ENCODE measurements around the gene SCFD2.

Gene SCFD2

DNA sequence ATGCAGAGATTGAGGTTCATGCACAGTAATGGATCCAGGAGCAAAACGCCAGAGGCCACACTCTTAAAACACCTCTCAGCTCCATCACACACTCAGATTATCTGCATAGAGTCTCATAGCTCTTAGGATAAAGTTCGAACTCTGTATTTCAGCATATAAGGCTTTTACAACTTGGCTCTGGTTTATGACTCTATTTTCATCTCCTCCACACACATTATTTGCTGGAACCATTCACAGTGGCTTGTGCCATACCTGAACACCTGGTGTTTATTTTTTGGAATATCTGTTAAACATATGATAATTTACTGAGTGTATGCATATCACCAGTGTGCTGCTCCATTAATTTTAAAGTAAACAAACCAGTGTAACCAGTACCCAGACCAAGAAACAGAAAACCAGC is 476.5 kb downstream of the SCFD2 start:
- TF ChIP-seq, protein P1, sequence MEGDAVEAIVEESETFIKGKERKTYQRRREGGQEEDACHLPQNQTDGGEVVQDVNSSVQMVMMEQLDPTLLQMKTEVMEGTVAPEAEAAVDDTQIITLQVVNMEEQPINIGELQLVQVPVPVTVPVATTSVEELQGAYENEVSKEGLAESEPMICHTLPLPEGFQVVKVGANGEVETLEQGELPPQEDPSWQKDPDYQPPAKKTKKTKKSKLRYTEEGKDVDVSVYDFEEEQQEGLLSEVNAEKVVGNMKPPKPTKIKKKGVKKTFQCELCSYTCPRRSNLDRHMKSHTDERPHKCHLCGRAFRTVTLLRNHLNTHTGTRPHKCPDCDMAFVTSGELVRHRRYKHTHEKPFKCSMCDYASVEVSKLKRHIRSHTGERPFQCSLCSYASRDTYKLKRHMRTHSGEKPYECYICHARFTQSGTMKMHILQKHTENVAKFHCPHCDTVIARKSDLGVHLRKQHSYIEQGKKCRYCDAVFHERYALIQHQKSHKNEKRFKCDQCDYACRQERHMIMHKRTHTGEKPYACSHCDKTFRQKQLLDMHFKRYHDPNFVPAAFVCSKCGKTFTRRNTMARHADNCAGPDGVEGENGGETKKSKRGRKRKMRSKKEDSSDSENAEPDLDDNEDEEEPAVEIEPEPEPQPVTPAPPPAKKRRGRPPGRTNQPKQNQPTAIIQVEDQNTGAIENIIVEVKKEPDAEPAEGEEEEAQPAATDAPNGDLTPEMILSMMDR (IDR thresholded peaks at IDR 0.05; ENCODE audit: low read depth, low read length) = no peak
- no peak overlapping the region for H3K4me3 ChIP-seq (ENCODE audit: low read depth, low read length)

DNA sequence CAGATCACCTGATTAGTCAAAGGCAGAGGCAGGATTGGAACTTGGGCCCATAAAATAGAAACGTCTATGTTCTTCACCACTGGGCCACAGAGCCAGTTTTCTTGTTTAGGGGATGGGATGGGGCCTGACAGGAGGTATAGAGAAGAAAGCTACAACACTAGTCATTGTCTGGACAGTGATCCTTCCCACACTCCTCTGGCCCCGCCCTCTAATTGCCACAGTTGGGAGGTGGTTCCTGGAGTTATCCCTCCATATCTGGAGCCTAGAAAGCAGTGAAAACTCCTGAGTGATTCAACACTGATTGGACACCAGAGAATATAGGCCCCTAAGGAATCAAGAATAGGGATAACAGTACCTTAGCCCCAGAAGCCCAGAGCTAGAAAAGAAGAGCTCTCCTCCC is 480.9 kb downstream of the SCFD2 start:
- H3K4me3 ChIP-seq (ENCODE audit: low read depth, low read length) = no peak overlapping the region
- TF ChIP-seq, protein P1 (IDR thresholded peaks at IDR 0.05; ENCODE audit: low read depth, low read length) = no peak

DNA sequence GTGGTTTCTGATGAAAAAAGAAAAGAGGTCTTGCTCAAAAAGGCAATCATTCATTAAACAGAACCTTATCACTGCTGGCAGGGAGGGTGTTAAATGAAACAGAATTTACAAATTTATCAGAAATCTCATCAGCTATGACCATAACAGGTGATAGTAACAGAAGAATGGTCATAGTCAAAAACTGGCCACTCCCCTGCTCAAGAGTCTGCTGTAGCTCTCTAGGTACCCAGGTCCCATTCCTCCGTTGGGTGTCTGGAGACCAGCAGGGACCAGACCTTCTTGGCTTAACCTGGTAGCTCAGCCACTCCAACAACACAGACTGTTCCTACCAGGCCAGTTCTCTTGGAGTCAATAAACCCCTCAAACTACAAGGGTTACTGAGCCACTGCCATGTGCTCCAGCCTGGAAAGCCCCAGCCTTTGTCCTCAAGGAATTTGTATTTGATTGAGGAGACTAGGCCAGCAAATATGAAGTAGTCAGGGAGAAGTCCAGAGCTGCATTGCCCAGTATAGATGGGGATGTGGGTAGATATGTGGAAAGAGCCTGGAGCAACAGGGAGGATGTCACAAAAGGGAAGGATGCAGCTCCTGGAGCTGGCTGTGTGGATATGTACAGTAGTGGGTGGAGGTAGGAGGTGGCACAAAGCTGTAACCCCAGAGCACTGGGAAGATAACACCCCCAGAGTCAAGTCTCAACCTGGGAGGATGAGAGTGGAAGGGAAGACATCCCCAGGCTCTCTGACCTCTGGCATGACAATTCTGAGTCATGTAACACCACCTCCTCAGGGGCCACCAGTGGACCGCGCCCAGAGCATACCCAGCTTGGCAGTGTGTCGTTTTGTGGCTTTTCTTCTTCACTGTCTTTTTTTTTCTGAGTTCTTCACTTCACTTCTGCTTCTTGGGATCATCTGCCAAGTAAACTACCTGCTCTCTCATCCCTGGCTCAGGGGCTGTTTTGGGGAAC is 481.9 kb downstream of the SCFD2 start:
- TF ChIP-seq, protein P1 (IDR thresholded peaks at IDR 0.05; ENCODE audit: low read depth, low read length) = no peak
- H3K4me3 ChIP-seq (ENCODE audit: low read depth, low read length) = no peak overlapping the region

DNA sequence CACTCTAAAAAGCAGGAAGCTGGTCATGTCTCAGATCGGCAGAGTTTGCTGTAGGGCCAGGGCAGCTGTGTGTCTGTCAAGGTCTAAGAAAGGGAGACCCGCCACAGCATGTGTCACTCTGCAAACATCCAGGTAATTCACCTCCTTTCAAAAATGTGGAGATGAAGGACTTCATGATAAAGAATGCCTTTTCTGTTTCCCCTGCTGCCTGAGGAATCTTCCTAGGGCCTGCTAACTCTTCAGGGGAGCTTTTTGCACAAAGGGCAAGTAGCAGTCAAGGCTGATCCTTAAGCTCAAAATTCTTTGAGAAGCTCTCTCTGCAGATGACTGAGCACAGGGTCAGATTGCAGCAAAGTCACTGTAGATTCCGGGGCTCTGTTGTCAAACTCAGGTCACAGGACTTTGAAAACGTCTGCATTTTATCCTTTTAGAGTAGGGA is 482.7 kb downstream of the SCFD2 start:
- TF ChIP-seq, protein P1 (IDR thresholded peaks at IDR 0.05; ENCODE audit: low read depth, low read length) = no peak
- H3K4me3 ChIP-seq (ENCODE audit: low read depth, low read length) = no peak overlapping the region

DNA sequence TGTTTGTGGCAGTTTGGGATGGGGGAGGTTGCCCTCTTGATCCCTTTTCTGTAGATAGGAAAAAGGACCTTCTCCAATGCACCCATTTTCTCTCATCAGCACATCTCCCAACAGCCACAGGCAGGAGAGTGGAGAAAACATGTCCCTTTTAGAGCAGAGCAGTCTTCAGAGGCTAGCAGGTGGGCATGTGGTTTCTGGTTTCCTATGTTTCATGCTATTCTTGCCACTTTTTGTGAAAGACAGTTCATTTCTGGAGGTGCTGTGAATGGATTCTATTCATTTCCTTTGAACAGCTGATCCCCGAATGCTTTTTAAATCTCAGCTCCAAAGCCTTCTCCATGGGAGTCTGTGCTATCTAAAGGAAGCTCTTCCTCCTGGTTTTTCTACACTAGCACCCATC is 484.9 kb downstream of the SCFD2 start:
- no peak overlapping the region for H3K4me3 ChIP-seq (ENCODE audit: low read depth, low read length)
- TF ChIP-seq, protein P1 (IDR thresholded peaks at IDR 0.05; ENCODE audit: low read depth, low read length) = no peak

DNA sequence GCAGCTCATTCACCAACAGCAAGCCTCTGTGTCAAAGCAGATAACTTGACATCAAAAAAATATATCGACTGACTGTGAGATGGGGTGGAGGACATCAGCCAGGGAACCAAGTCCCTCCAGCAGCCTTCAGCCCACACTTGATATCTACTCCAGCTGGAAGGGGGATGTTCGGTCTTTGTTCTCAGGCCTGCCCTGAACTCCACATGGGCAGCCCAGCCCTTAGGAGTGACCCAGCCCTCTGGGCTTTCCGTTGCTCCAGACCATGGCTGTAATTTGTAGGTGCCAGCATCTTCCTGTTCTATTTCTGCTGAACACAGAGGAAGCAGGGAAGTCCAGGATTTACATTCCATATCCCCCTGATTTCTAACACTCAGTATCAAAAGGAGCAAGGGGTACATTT is 486.4 kb downstream of the SCFD2 start:
- H3K4me3 ChIP-seq (ENCODE audit: low read depth, low read length) = no peak overlapping the region
- TF ChIP-seq, protein P1 (IDR thresholded peaks at IDR 0.05; ENCODE audit: low read depth, low read length) = no peak

DNA sequence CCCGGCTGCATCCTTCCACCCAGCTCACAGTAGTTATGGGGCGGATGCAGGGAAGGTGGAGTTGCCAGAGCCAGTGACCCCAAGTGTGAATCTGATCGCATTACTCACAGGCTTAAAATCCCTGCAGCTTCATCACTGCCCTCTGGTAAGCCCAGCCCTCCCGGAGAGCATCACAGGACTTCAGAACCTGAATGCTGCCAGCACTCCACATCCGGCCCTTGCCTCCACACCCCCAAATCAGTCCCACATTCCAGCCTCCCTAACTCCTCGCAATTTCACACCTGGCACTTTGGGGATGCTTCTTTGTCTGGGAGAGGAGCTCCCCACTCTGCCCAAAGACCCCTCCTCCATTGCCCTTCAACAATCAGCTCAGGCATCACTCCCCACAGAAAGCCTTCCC is 488.2 kb downstream of the SCFD2 start:
- TF ChIP-seq, protein P1 (IDR thresholded peaks at IDR 0.05; ENCODE audit: low read depth, low read length) = no peak

More for the DNA sequence above, 488.2 kb downstream of the SCFD2 start:
- H3K4me3 ChIP-seq (ENCODE audit: low read depth, low read length) = no peak overlapping the region
